Stomach smooth muscle (tissue), 2 donors: ENCODE data around the gene PUM2.

Source experiments
- H3K27ac ChIP-seq: one replicate; pipeline ENCODE4 v1.7.0; 2013; ENCODE audit warnings: mild to moderate bottlenecking, low read length, inconsistent platforms
- H3K27me3 ChIP-seq, 2 donors: one replicate each; pipeline ENCODE4 v1.7.0; 2013; ENCODE audit warnings: low read length in 2 of 2; ENCODE audit not compliant: insufficient read depth in 2 of 2, control insufficient read depth in 1 of 2
- H3K36me3 ChIP-seq, 2 donors: one replicate each; pipeline ENCODE4 v1.7.0; 2013; ENCODE audit warnings: low read length in 2 of 2; ENCODE audit not compliant: control insufficient read depth in 2 of 2, insufficient read depth in 2 of 2
- H3K4me1 ChIP-seq: one replicate; pipeline ENCODE4 v1.7.0; 2013; ENCODE audit warnings: low read length; ENCODE audit not compliant: control insufficient read depth, insufficient read depth
- H3K4me3 ChIP-seq, 2 donors: one replicate each; pipeline ENCODE4 v1.7.0; 2013; ENCODE audit warnings: low read length in 2 of 2
- H3K9ac ChIP-seq, 2 donors: one replicate each; pipeline ENCODE4 v1.7.0; 2013; ENCODE audit warnings: low read length in 2 of 2, mild to moderate bottlenecking in 1 of 2
- H3K9me3 ChIP-seq, 2 donors: one replicate each; pipeline ENCODE4 v1.7.0; 2013; ENCODE audit warnings: low read length in 2 of 2; ENCODE audit not compliant: control insufficient read depth in 2 of 2
- donor health status: healthy.
- donor health status: Pancreatic carcinoma.

The PUM2 gene

DNA sequence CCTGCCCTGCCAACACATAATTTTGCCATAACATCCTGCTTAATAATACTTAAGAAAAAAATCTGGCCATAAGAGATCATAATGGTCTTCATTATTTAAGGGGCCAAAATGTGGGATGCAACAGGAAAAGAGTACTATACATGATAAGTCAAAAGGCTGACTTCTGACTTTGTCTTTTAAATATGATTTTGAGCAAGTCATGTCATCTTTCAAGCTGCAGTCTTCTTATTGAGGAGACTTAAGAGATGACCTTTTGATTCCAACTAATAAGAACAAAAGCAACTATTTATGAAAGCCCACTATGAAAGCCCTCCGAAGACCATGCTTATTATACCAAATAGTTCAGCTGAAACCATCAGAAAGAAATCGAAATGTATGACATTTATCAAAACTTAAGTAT is 41.6 kb downstream of the PUM2 start:
- peaks cover 25 to 31% of the 10 kb centered on the region in 2 donors for H3K36me3 ChIP-seq
- H3K9me3 ChIP-seq = no peaks in the 10 kb centered on the region

GRCh38 chr2:20307311-20307710 is 43.3 kb downstream of the PUM2 start:
- H3K4me1 ChIP-seq = no peaks in the 10 kb centered on the region
- H3K27me3 ChIP-seq = no peaks in the 10 kb centered on the region
- peaks cover 25 to 31% of the 10 kb centered on the region in 2 donors for H3K36me3 ChIP-seq
- H3K27ac ChIP-seq = no peak overlapping the region
- H3K9ac ChIP-seq = no peak overlapping the region
- no peaks in the 10 kb centered on the region for H3K9me3 ChIP-seq
- H3K4me3 ChIP-seq = no peak overlapping the region

More for the DNA sequence above, 41.6 kb downstream of the PUM2 start:
- Histone ChIP-seq H3K4me3 (no peak overlapping the region), H3K27me3 (no peaks in the 10 kb centered on the region), H3K27ac (no peak overlapping the region), H3K4me1 (no peaks in the 10 kb centered on the region), H3K9ac (no peak overlapping the region)

DNA sequence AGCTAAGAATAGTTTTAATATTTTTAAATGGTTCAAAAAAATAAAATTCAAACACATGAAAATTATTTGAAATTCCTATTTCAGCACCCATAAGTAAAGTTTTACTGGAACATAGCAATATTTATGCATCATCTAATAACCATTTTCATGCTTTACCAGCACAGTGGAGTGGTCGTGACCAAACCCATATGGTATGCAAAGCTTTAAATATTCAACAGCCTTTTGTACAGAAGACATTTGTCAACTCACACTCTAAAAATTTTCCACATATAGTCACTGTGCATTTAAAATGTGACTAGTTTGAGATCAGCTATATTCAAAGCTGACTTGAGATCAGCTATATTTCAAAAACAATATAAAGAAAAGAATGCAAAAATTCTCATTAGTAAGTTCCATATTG is 46.2 kb downstream of the PUM2 start:
- peaks cover 22 to 27% of the 10 kb centered on the region in 2 donors for H3K36me3 ChIP-seq
- H3K27me3 ChIP-seq = no peaks in the 10 kb centered on the region
- H3K27ac ChIP-seq = no peak overlapping the region
- no peak overlapping the region for H3K9ac ChIP-seq
- H3K4me1 ChIP-seq = no peaks in the 10 kb centered on the region
- H3K9me3 ChIP-seq = no peaks in the 10 kb centered on the region
- no peak overlapping the region for H3K4me3 ChIP-seq

GRCh38 chr2:20303966-20304365 is 46.7 kb downstream of the PUM2 start:
- Histone ChIP-seq H3K9me3 (no peaks in the 10 kb centered on the region), H3K27ac (no peak overlapping the region), H3K4me1 (no peaks in the 10 kb centered on the region), H3K9ac (no peak overlapping the region), H3K27me3 (no peaks in the 10 kb centered on the region), H3K4me3 (no peak overlapping the region), H3K36me3 (peaks cover 24 to 30% of the 10 kb centered on the region in 2 donors)

DNA sequence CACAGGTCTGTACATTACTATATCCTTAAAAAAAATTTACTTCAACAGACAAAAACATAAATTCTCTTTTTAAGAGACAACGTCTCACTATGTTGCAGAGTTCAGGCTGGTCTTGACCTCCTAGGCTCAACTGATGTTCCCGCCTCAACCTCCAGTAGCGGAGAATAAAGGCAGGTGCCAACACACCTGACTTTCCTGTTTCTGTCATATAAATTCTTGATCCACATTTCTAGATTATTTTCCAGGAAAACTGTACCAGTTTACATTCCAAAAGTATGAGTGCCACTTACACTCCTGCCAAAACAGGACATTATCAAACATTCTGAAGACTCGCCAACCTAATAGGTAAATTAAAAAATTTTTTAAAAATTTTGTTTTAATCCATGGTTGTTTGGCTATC is 48.6 kb downstream of the PUM2 start:
- Histone ChIP-seq H3K9ac (no peak overlapping the region), H3K4me1 (no peaks in the 10 kb centered on the region), H3K9me3 (no peaks in the 10 kb centered on the region), H3K4me3 (no peak overlapping the region), H3K27me3 (no peaks in the 10 kb centered on the region), H3K36me3 (peaks cover 16 to 19% of the 10 kb centered on the region in 2 donors), H3K27ac (no peak overlapping the region)

- H3K27ac ChIP-seq = no peak overlapping the region
- no peaks in the 10 kb centered on the region for H3K27me3 ChIP-seq
- no peaks in the 10 kb centered on the region for H3K4me1 ChIP-seq
- no peak overlapping the region for H3K9ac ChIP-seq
- H3K36me3 ChIP-seq = peaks cover 12 to 13% of the 10 kb centered on the region in 2 donors
- H3K4me3 ChIP-seq = no peak overlapping the region
- H3K9me3 ChIP-seq = no peaks in the 10 kb centered on the region
Measured at GRCh38 chr2:20300656-20301055, 50.0 kb downstream of the PUM2 start.

GRCh38 chr2:20299113-20299512 is 51.5 kb downstream of the PUM2 start:
- H3K4me3 ChIP-seq = no peak overlapping the region
- H3K36me3 ChIP-seq = peaks cover 12 to 16% of the 10 kb centered on the region in 2 donors
- no peak overlapping the region for H3K27ac ChIP-seq
- H3K9ac ChIP-seq = no peak overlapping the region
- H3K27me3 ChIP-seq = no peaks in the 10 kb centered on the region
- no peaks in the 10 kb centered on the region for H3K9me3 ChIP-seq
- H3K4me1 ChIP-seq = no peaks in the 10 kb centered on the region

GRCh38 chr2:20294231-20294630 is 56.4 kb downstream of the PUM2 start:
- H3K4me1 ChIP-seq = no peaks in the 10 kb centered on the region
- H3K9me3 ChIP-seq = no peaks in the 10 kb centered on the region
- H3K36me3 ChIP-seq = peaks cover 11 to 24% of the 10 kb centered on the region in 2 donors
- H3K27ac ChIP-seq = no peak overlapping the region
- H3K4me3 ChIP-seq = no peak overlapping the region
- no peak overlapping the region for H3K9ac ChIP-seq
- H3K27me3 ChIP-seq = no peaks in the 10 kb centered on the region

DNA sequence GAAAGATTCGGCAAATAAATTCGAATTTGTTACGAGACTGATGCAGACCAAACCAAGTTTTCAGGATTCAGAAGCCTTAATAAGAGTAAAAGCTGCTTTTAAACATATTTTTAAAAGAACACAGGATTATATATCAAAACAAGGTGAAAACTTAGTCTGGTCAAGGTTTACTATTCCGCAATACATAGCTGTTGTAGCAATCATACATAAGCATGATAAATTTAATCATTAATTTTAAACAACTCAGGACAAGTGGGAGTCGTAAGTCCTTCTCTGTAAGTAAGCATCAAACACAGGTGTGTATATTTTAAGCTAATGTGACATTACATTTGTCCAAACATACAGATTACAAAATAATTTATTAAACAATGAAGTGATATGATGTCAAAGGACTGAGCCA is 57.7 kb downstream of the PUM2 start:
- no peaks in the 10 kb centered on the region for H3K4me1 ChIP-seq
- no peak overlapping the region for H3K27ac ChIP-seq
- H3K9me3 ChIP-seq = no peaks in the 10 kb centered on the region
- peaks cover 7 to 31% of the 10 kb centered on the region in 2 donors for H3K36me3 ChIP-seq
- no peak overlapping the region for H3K9ac ChIP-seq
- H3K4me3 ChIP-seq = no peak overlapping the region
- H3K27me3 ChIP-seq = no peaks in the 10 kb centered on the region

GRCh38 chr2:20291846-20292408 is 58.7 kb downstream of the PUM2 start:
- Histone ChIP-seq H3K4me3 (no peak overlapping the region), H3K27me3 (no peaks in the 10 kb centered on the region), H3K9ac (no peak overlapping the region), H3K9me3 (no peaks in the 10 kb centered on the region), H3K4me1 (no peaks in the 10 kb centered on the region), H3K36me3 (peaks cover 7 to 28% of the 10 kb centered on the region in 2 donors), H3K27ac (no peak overlapping the region)

DNA sequence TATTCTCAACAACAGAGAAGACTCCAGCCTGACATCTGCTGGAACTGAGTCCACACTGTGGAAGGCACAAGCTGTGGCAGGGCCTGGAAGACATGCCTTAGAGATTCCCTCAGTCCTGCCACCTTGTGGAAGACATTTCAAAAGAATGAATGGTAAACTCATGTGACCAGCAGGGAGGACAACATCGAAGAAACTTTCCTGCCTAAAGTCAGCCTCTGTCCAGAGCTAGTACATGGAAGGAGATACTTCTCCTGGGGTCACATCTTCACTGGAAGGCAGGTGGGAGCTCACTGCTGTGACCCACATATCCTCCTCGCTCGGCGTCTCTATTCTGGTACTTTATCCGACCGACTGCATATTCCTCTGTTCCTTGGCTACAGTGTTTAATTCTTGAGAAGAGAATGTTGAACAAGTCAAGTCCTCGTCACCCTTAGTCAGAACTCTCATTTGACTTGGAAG is 59.5 kb downstream of the PUM2 start:
- no peaks in the 10 kb centered on the region for H3K27me3 ChIP-seq
- H3K9me3 ChIP-seq = no peaks in the 10 kb centered on the region
- no peaks in the 10 kb centered on the region for H3K4me1 ChIP-seq
- H3K36me3 ChIP-seq = peaks cover 3 to 25% of the 10 kb centered on the region in 2 donors
- H3K9ac ChIP-seq = no peak overlapping the region
- no peak overlapping the region for H3K27ac ChIP-seq
- no peak overlapping the region for H3K4me3 ChIP-seq
